ENCODE measurements around the gene AFP. TPM values are rescaled to one million over a fixed set of nuclear protein-coding genes. Genes with fewer than 3 reads are reported as not detected.

AFP gene
- total and polyA plus RNA-seq, 2 of the 8 experiments (the other 6 are each of a cell fraction or from before 2014, with no cell fraction given): 6.1 to 10.4 TPM

DNA sequence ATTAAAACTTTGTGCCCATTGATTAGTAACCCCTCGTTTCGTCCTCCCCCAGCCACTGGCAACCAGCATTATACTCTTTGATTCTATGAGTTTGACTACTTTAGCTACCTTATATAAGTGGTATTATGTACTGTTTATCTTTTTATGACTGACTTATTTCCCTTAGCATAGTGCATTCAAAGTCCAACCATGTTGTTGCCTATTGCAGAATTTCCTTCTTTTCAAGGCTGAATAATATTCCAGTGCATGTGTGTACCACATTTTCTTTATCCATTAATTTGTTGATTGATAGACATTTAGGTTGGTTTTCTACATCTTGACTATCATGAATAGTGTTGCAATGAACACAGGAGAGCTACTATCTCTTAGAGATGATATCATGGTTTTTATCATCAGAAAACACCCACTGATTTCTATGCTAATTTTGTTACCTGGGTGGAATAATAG lies 28.8 kb upstream of the AFP start (continued):
- no peak for TF ChIP-seq KDM5A (IDR thresholded peaks at IDR 0.05; ENCODE audit: low read length)
